Measurements from ENCODE around the gene GPR143.

DNA sequence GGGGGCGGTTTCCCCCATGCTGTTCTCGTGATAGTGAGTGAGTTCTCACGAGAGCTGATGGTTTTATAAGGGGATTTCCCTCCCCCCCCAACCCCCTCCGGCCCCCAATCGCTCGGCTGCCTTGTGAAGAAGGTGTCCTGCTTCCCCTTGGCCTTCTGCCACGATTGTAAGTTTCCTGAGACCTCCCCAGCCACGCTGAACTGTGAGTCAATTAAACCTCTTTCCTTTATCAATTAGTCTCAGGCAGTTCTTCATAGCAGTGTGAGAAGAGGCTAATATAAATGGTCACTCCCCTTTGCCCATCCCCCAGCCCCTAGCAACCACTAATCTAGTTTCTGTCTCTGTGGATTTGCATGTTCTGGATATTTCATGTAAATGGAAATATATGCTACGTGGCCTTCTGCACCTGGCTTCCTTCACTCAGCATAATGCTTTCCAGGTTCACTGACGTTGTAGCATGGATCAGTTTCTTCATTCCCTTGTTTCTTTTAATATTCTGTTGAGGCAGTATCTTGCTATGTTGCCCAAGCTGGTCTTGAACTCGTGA, 16.4 kb downstream of the GPR143 start:
- TF ChIP-seq POLR2A (IDR thresholded peaks at IDR 0.05; ENCODE audit: low read depth, low read length) (no peak), POLR2AphosphoS5 (IDR thresholded peaks at IDR 0.05; ENCODE audit: low read depth, low read length) (no peak), SPI1 (IDR thresholded peaks at IDR 0.05; ENCODE audit: low read depth, low read length) (no peak)
